Erythroblast (primary cell): Measurements from ENCODE around the gene POLR1A.

Source experiments
- GATA1 ChIP-seq: IDR thresholded peaks from 2 replicates; pipeline ENCODE4 v1.6.1; 2011; ENCODE audit warnings: low read depth, mild to moderate bottlenecking, control low read depth, low read length, moderate library complexity
- POLR2A ChIP-seq: IDR thresholded peaks from 2 replicates; pipeline ENCODE4 v1.6.1; 2011; ENCODE audit warnings: mild to moderate bottlenecking, low read length

DNA sequence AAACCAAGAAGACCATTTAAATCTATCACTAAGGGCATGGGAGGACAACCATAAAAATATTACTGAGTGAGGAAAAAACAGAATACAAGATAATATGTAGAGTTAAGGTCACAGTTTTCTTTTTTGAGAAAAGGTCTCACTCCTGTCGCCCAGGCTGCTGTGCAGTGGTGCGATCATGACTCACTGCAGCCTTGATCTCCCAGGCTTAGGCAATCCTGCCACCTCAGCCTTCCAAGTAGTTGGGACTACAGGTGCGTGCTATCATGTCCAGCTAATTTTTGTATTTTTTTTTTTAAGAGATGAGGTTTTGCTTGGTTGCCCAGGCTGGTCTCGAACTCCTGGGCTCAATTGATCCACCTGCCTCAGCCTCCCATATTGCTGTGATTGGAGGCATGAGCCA is 24.0 kb downstream of the POLR1A start:
- no peak for TF ChIP-seq POLR2A
- TF ChIP-seq GATA1, result no peak
